HG03521 (cell line): Measurements from ENCODE around the gene CEP250.

ENCODE experiments used
- ATAC-seq: cut with Tn5 transposase; IDR thresholded peaks from one replicate; pipeline ENCODE4 v1.9.1; 2021; ENCODE audit warnings: mild to moderate bottlenecking, moderate library complexity; ENCODE audit not compliant: unreplicated experiment

The CEP250 gene

GRCh38 chr20:35560541-35560940 lies 105.1 kb downstream of the CEP250 start:
- ATAC-seq, result no peak

GRCh38 chr20:35561268-35561667 lies 105.9 kb downstream of the CEP250 start:
- ATAC-seq, result no peak

DNA sequence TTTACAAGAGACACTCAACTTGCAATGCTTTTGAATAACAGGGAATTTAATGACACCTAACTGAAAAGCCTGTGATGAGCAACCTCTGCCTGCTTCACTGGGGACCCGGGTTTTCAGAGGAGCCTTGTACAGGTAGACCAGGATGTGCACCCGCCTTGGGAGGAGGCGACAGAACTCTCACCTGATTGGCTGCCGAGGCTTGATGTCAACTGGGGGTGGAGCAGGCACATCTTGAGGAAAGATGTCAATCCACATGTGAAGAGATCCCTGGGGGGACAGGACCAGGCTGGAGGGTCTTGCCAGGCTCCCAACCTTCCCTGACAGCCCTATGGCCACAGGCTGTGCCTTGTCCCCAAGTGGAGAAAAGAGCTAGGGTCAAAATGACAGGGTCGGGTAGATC lies 106.3 kb downstream of the CEP250 start:
- ATAC-seq, result no peak

DNA sequence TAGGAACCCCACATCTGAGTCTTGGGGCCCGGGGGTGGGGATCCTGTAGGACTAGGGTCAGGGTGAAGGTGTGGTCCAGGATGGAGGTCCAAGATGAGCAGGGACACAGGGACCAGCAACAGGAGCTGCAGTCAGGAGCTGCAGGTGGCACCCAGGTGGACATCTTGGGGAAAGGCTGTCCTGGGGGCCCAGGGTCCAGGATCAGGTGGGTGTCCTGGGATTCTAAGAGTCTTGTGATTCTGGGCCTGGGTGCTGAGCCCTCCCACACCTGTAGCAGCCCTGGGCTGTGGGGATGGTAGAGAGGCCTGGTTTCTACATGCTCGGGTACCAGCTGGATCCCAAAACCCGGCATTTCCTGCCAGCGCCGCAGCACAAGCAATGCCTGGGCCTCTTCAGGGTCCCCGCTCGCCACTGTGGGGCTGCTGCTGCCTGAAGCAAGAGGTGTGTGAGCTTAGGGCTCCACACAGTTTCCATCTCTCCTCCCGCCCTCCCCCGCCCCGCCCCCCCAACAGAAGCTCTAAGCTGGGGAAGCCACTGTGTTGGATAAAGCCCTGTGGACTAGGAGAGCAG lies 107.2 kb downstream of the CEP250 start:
- no peak for ATAC-seq

DNA sequence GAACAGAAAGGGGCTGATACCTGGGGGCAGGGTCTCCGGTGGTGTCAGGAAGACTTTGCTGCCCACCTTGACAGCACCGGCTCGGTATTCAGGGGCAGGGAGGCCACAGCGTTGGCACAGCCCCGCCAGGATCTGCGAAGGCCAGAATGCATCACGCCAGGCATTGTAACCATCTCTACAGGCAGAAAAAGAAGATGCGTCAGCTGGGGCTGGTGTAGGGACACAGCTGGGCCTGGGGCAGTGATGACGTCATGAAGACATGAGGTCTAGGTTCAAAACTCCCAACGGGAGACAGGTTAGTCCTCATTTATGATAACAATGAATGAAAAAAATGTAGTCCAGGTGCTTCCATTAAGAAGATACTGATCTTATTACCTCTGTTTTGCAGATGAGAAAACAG lies 108.4 kb downstream of the CEP250 start:
- ATAC-seq, result no peak

GRCh38 chr20:35564905-35565304 lies 109.5 kb downstream of the CEP250 start:
- no peak for ATAC-seq

GRCh38 chr20:35568645-35569044 lies 113.2 kb downstream of the CEP250 start:
- ATAC-seq, result no peak
